Stimulated activated CD8-positive, alpha-beta memory T cell treated with anti-CD3 and anti-CD28 coated beads, Interleukin-4, amount 100 ng/mL, for 4 hours (primary cell): ENCODE data around the gene LIME1.
"Not testable (repeated sequence)": the region's sequence is repeated elsewhere in the genome, so short reads cannot be mapped to it uniquely, and the experiment has no call there.

Experiments
- DNase-seq, 2 donors: peaks; one replicate each; pipeline ENCODE4 v3.0.0-alpha.2; 2020; ENCODE audit warnings: low read depth in 2 of 2, low spot score in 1 of 2

The LIME1 gene

GRCh38 chr20:63708301-63709148, 27.9 kb upstream of the LIME1 start:
- DNase-seq = no peak

- DNase-seq = no peak
Observed at GRCh38 chr20:63709149-63709527, 27.3 kb upstream of the LIME1 start.

GRCh38 chr20:63711085-63711645, 25.3 kb upstream of the LIME1 start:
- DNase-seq = no peak

GRCh38 chr20:63712191-63712590, 24.3 kb upstream of the LIME1 start:
- DNase-seq = no peak

- DNase-seq = no peak
Observed at GRCh38 chr20:63714858-63715257, 21.6 kb upstream of the LIME1 start.

- no peak for DNase-seq
Observed at GRCh38 chr20:63718996-63719395, 17.5 kb upstream of the LIME1 start.

- not testable (repeated sequence) for DNase-seq
Observed at GRCh38 chr20:63722967-63723622, 13.4 kb upstream of the LIME1 start.

- not testable (repeated sequence) for DNase-seq
Observed at GRCh38 chr20:63730189-63730733, 6.2 kb upstream of the LIME1 start.

GRCh38 chr20:63731410-63731809, 5.1 kb upstream of the LIME1 start:
- DNase-seq = no peak

GRCh38 chr20:63732118-63733095, 4.1 kb upstream of the LIME1 start:
- DNase-seq = no peak

GRCh38 chr20:63733117-63733516, 3.3 kb upstream of the LIME1 start:
- no peak for DNase-seq

- DNase-seq = no peak
Observed at GRCh38 chr20:63733579-63734081, 2.8 kb upstream of the LIME1 start.

GRCh38 chr20:63734111-63734945, 2.1 kb upstream of the LIME1 start:
- no peak for DNase-seq

- no peak for DNase-seq
Observed at GRCh38 chr20:63734946-63735858, 1.3 kb upstream of the LIME1 start.

GRCh38 chr20:63736893-63737694, 630 bp downstream of the LIME1 start:
- no peak for DNase-seq

- DNase-seq = no peak
Observed at GRCh38 chr20:63737695-63737944, 1.2 kb downstream of the LIME1 start.

GRCh38 chr20:63737945-63738686, 1.7 kb downstream of the LIME1 start:
- no peak for DNase-seq
